Measurements from ENCODE around the gene PNRC1.

GRCh38 chr6:89044328-89045010 is 36.1 kb upstream of the PNRC1 start:
- TF ChIP-seq CTCF (IDR thresholded peaks at IDR 0.05) (no peak), EZH2phosphoT487 (IDR thresholded peaks at IDR 0.05) (no peak)
